SK-N-SH (cell line): ENCODE measurements around the gene COL20A1. TPM values are rescaled to one million over a fixed set of nuclear protein-coding genes. Genes with fewer than 3 reads are reported as not detected.

Source experiments
- CTCF ChIA-PET: fragments of 300-600, 350-600 bp; formaldehyde crosslinking; extraction: SDS; loops from one replicate; lab custom pipeline; 2021; lab: Yijun Ruan, JAX
- POLR2A ChIA-PET: fragments of 350-600 bp; sonication (Branson Sonifier 250); formaldehyde crosslinking; extraction: SDS; loops from one replicate; lab custom pipeline; 2020; ENCODE audit warnings: antibody characterized with exemption, inconsistent platforms; lab: Yijun Ruan, JAX
- DNase-seq: peaks from one replicate; pipeline ENCODE4 v3.0.0; 2012
- H2AFZ ChIP-seq: fragments of 200-600 bp; sonication (generic); 2 replicates; pipeline ENCODE4 v1.8.1; 2016; ENCODE audit warnings: antibody characterized with exemption, mild to moderate bottlenecking, low read depth
- H3F3A ChIP-seq: fragments of 200-600 bp; sonication (generic); replicated peaks from 2 replicates; pipeline ENCODE3; 2016; ENCODE audit warnings: antibody characterized with exemption, mild to moderate bottlenecking; ENCODE audit not compliant: insufficient read depth
- H3K27ac ChIP-seq, 2 experiments: fragments of 200-500 bp in 1 of 2; fragments of 200-600 bp in 1 of 2; sonication (Bioruptor generic) in 1 of 2; sonication (generic), shearing (Covaris generic) in 1 of 2; 2 replicates each; pipeline versions ENCODE4 v1.5.1 to v1.6.1; 2014 to 2016; ENCODE audit warnings: low read depth in 2 of 2, inconsistent platforms in 1 of 2, low read length in 1 of 2, mild to moderate bottlenecking in 1 of 2, mixed read lengths in 1 of 2
- H3K27me3 ChIP-seq: fragments of 200-600 bp; sonication (generic), shearing (Covaris generic); 2 replicates; pipeline ENCODE4 v1.6.1; 2016; ENCODE audit warnings: mixed run types; ENCODE audit not compliant: insufficient read depth
- H3K36me3 ChIP-seq, 2 experiments: fragments of 200-500 bp in 1 of 2; fragments of 200-600 bp in 1 of 2; sonication (Bioruptor generic) in 1 of 2; sonication (generic) in 1 of 2; replicated peaks in 1 of 2; 2 replicates each; pipeline versions ENCODE3 to v1.5.1; 2014 to 2016; ENCODE audit warnings: low read length in 1 of 2, mild to moderate bottlenecking in 1 of 2; ENCODE audit not compliant: insufficient read depth in 2 of 2, control insufficient read depth in 1 of 2
- H3K4me1 ChIP-seq, 2 experiments: fragments of 200-500 bp in 1 of 2; fragments of 200-600 bp in 1 of 2; sonication (Bioruptor generic) in 1 of 2; sonication (generic), shearing (Covaris generic) in 1 of 2; 2 replicates each; pipeline versions ENCODE4 v1.5.1 to v1.6.1; 2014 to 2016; ENCODE audit warnings: low read depth in 1 of 2, low read length in 1 of 2, mixed run types in 1 of 2; ENCODE audit not compliant: insufficient read depth in 2 of 2, control insufficient read depth in 1 of 2
- H3K4me2 ChIP-seq: fragments of 200-600 bp; sonication (generic), shearing (Covaris generic); 2 replicates; pipeline ENCODE4 v1.6.1; 2017; ENCODE audit warnings: mixed run types
- H3K4me3 ChIP-seq, 2 experiments: fragments of 200-500 bp in 1 of 2; fragments of 200-600 bp in 1 of 2; sonication (Bioruptor generic) in 1 of 2; sonication (generic), shearing (Covaris generic) in 1 of 2; 2 replicates each; pipeline versions ENCODE4 v1.5.1 to v1.8.1; 2014 to 2016; ENCODE audit warnings: low read depth in 2 of 2, inconsistent platforms in 1 of 2, low read length in 1 of 2, mild to moderate bottlenecking in 1 of 2, mixed read lengths in 1 of 2, moderate library complexity in 1 of 2
- H3K79me2 ChIP-seq: fragments of 200-600 bp; sonication (generic); 2 replicates; pipeline ENCODE4 v1.8.1; 2017; ENCODE audit warnings: mild to moderate bottlenecking; ENCODE audit not compliant: insufficient read depth
- H3K9ac ChIP-seq: fragments of 200-600 bp; sonication (generic); 2 replicates; pipeline ENCODE4 v1.6.1; 2017; ENCODE audit warnings: mixed run types
- H3K9me2 ChIP-seq: fragments of 200-600 bp; sonication (generic); 2 replicates; pipeline ENCODE4 v1.6.1; 2017; ENCODE audit warnings: mixed run types
- H3K9me3 ChIP-seq: fragments of 200-600 bp; sonication (generic); 2 replicates; pipeline ENCODE4 v1.6.1; 2017; ENCODE audit warnings: mixed run types, mild to moderate bottlenecking, moderate library complexity
- H4K20me1 ChIP-seq: fragments of 200-600 bp; sonication (generic); 2 replicates; pipeline ENCODE4 v1.6.1; 2017; ENCODE audit warnings: mild to moderate bottlenecking, mixed run types; ENCODE audit not compliant: insufficient read depth
- FOSL2 ChIP-seq: IDR thresholded peaks from 2 replicates; pipeline ENCODE4 v1.4.0; 2012; ENCODE audit warnings: low read depth, mild to moderate bottlenecking, moderate library complexity, borderline replicate concordance
- FOXJ3 ChIP-seq: sonication (generic); formaldehyde crosslinking; IDR thresholded peaks from 2 replicates; pipeline ENCODE4 v1.5.1; 2020; ENCODE audit warnings: mild to moderate bottlenecking, missing genetic modification reagents
- GABPA ChIP-seq: IDR thresholded peaks from 2 replicates; pipeline ENCODE4 v1.4.0; 2012; ENCODE audit warnings: low read depth, mild to moderate bottlenecking
- GATA2 ChIP-seq: sonication (generic); formaldehyde crosslinking; IDR thresholded peaks from 2 replicates; pipeline ENCODE4 v1.5.0; 2020; ENCODE audit warnings: mild to moderate bottlenecking, missing genetic modification reagents
- MEF2A ChIP-seq: IDR thresholded peaks from 2 replicates; pipeline ENCODE4 v1.4.0; 2012; ENCODE audit warnings: low read depth, borderline replicate concordance
- POLR2AphosphoS5 ChIP-seq: IDR thresholded peaks from 2 replicates; pipeline ENCODE4 v1.6.1; 2012; ENCODE audit warnings: low read depth, low read length
- RAD21 ChIP-seq: IDR thresholded peaks from 2 replicates; pipeline ENCODE4 v1.6.1; 2012; ENCODE audit warnings: mild to moderate bottlenecking, low read length
- RCOR1 ChIP-seq: fragments of 150-350 bp; IDR thresholded peaks from 2 replicates; pipeline ENCODE4 v1.6.1; 2017; ENCODE audit warnings: antibody characterized with exemption, low read length
- RFX5 ChIP-seq: IDR thresholded peaks from 2 replicates; pipeline ENCODE4 v1.6.1; 2012; ENCODE audit warnings: mild to moderate bottlenecking, improper control_type of control experiment, low read length
- RXRA ChIP-seq: IDR thresholded peaks from 2 replicates; pipeline ENCODE4 v1.4.0; 2012; ENCODE audit warnings: low read depth, mild to moderate bottlenecking, borderline replicate concordance
- SIN3A ChIP-seq: IDR thresholded peaks from 2 replicates; pipeline ENCODE4 v1.6.1; 2012; ENCODE audit warnings: low read depth, mild to moderate bottlenecking, low read length, moderate library complexity, borderline replicate concordance
- TAF1 ChIP-seq: IDR thresholded peaks from 2 replicates; pipeline ENCODE4 v1.6.1; 2012; ENCODE audit warnings: low read depth, mild to moderate bottlenecking, low read length, moderate library complexity, borderline replicate concordance
- YY1 ChIP-seq: IDR thresholded peaks from 2 replicates; pipeline ENCODE4 v1.4.0; 2012; ENCODE audit warnings: low read depth, mild to moderate bottlenecking
- WGBS: methylation state at CpG from one replicate; pipeline ENCODE4 v1.1.6; 2017; ENCODE audit warnings: low lambda C conversion rate; 5-methylcytosine and 5-hydroxymethylcytosine counted together
- polyA plus RNA-seq, 3 experiments: library from polyadenylated mRNA; depleted of rRNA; stranded (reverse); fragments of >200 nt; gene quantifications; 2 replicates each; pipeline ENCODE4 v1.2.3, GENCODE V29; 2012
- TF ChIP-seq, protein P1 (sequence below): IDR thresholded peaks from 2 replicates; pipeline ENCODE4 v1.4.0; 2012; ENCODE audit warnings: low read depth, borderline replicate concordance
- TF ChIP-seq, protein P2 (sequence below): fragments of 150-350 bp; IDR thresholded peaks from 2 replicates; pipeline ENCODE4 v1.6.1; 2017; ENCODE audit warnings: antibody characterized with exemption, low read length, low read depth, borderline replicate concordance

COL20A1 gene
- polyA plus RNA-seq, 1 of the 3 experiments (the other 2 are of a cell fraction): not detected

GRCh38 chr20:63294536-63294900, 1.5 kb downstream of the COL20A1 start:
- ChIA-PET CTCF (interaction anchor here (0.8 to 7.2 kb wide), 9 partner anchors 8 to 88 kb away, joined by 3 to 73 read pairs (median 5); no protein-coding TSS in a partner anchor), POLR2A (no interaction called here)
- no peaks in the 10 kb centered on the region for H3K9me2 ChIP-seq
- H3K9ac ChIP-seq: no peak overlapping the region
- H3K4me3 ChIP-seq: no peak overlapping the region
- no peak for DNase-seq
- H3K27ac ChIP-seq: no peak overlapping the region
- H3F3A ChIP-seq: peaks cover 4% of the 10 kb centered on the region
- peaks cover 0 to under 1% of the 10 kb centered on the region in 2 experiments for H3K36me3 ChIP-seq
- no peaks in the 10 kb centered on the region for H3K79me2 ChIP-seq
- 69% methylated on average over 9 of the region's 12 CpGs for WGBS
- H3K27me3 ChIP-seq: peaks cover 37% of the 10 kb centered on the region
- H3K9me3 ChIP-seq: no peaks in the 10 kb centered on the region
- H3K4me1 ChIP-seq: no peaks in the 10 kb centered on the region; a peak in 1 of 4 replicates
- no peak overlapping the region for H2AFZ ChIP-seq
- TF ChIP-seq FOSL2: no peak
- no peak for TF ChIP-seq RCOR1
- no peak for TF ChIP-seq FOXJ3 (CRISPR knock-in tag)
- TF ChIP-seq YY1: no peak
- no peak for TF ChIP-seq GATA2 (CRISPR knock-in tag)
- TF ChIP-seq, protein P1, sequence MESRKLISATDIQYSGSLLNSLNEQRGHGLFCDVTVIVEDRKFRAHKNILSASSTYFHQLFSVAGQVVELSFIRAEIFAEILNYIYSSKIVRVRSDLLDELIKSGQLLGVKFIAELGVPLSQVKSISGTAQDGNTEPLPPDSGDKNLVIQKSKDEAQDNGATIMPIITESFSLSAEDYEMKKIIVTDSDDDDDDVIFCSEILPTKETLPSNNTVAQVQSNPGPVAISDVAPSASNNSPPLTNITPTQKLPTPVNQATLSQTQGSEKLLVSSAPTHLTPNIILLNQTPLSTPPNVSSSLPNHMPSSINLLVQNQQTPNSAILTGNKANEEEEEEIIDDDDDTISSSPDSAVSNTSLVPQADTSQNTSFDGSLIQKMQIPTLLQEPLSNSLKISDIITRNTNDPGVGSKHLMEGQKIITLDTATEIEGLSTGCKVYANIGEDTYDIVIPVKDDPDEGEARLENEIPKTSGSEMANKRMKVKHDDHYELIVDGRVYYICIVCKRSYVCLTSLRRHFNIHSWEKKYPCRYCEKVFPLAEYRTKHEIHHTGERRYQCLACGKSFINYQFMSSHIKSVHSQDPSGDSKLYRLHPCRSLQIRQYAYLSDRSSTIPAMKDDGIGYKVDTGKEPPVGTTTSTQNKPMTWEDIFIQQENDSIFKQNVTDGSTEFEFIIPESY: no peak
- no peak for TF ChIP-seq GABPA
- TF ChIP-seq SIN3A: no peak
- no peak for TF ChIP-seq RXRA
- TF ChIP-seq, protein P2, sequence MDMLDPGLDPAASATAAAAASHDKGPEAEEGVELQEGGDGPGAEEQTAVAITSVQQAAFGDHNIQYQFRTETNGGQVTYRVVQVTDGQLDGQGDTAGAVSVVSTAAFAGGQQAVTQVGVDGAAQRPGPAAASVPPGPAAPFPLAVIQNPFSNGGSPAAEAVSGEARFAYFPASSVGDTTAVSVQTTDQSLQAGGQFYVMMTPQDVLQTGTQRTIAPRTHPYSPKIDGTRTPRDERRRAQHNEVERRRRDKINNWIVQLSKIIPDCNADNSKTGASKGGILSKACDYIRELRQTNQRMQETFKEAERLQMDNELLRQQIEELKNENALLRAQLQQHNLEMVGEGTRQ: no peak
- no peak for TF ChIP-seq RAD21
- no peak for TF ChIP-seq POLR2AphosphoS5
- no peak overlapping the region for H3K4me2 ChIP-seq
- H4K20me1 ChIP-seq: peaks cover 19% of the 10 kb centered on the region; the same call in 1 of the 2 replicates

- Histone ChIP-seq H4K20me1 (peaks cover 17% of the 10 kb centered on the region; the same call in 1 of the 2 replicates), H3K9me3 (no peaks in the 10 kb centered on the region), H3K36me3 (no peaks in the 10 kb centered on the region), H3K9ac (no peak overlapping the region), H2AFZ (no peak overlapping the region), H3F3A (peaks cover 4% of the 10 kb centered on the region), H3K9me2 (no peaks in the 10 kb centered on the region), H3K4me3 (no peak overlapping the region), H3K4me2 (no peak overlapping the region), H3K4me1 (no peaks in the 10 kb centered on the region; a peak in 1 of 4 replicates), H3K27me3 (peaks cover 37% of the 10 kb centered on the region), H3K79me2 (no peaks in the 10 kb centered on the region), H3K27ac (no peak overlapping the region)
- WGBS: 58% methylated on average over 10 of the region's 19 CpGs
- ChIA-PET CTCF (interaction anchor here (0.8 to 7.2 kb wide), 9 partner anchors 7 to 87 kb away, joined by 3 to 73 read pairs (median 5); no protein-coding TSS in a partner anchor), POLR2A (no interaction called here)
- TF ChIP-seq, protein P1: no peak
- TF ChIP-seq, protein P2: no peak
- TF ChIP-seq RFX5 (no peak), GABPA (no peak), YY1 (no peak), RCOR1 (no peak), TAF1 (no peak), MEF2A (no peak)
- no peak for DNase-seq
These were observed 2.0 kb downstream of the COL20A1 start for GRCh38 chr20:63295018-63295417.
